ENCODE measurements around the gene RBMS3. TPM values are rescaled to one million over a fixed set of nuclear protein-coding genes. Genes with fewer than 3 reads are reported as not detected.
A peak's percentile ranks its signal among the peaks of the same experiment; 100 is the strongest.

The RBMS3 gene
- total RNA-seq, 4 donors from 2014 or later: 3.8 to 18.7 (median 14.6) TPM

- intact Hi-C loops (cut with DNase I; ENCODE audit: low total_unique reads): no loop called here
- TF ChIP-seq POLR2A (IDR thresholded peaks at IDR 0.05) (no peak), POLR2AphosphoS5 (IDR thresholded peaks at IDR 0.05) (no peak), CTCF (IDR thresholded peaks at IDR 0.05) (no peak)
Measured at GRCh38 chr3:29536016-29536758, 255.3 kb downstream of the RBMS3 start.

GRCh38 chr3:29537889-29538609 is 257.2 kb downstream of the RBMS3 start:
- intact Hi-C loops (cut with DNase I; ENCODE audit: low total_unique reads): no loop called here
- Histone ChIP-seq H3K36me3 (no peaks in the 10 kb centered on the region), H3K27ac (peak overlapping the region in 1 of 4 donors; percentile 20), H3K9me3 (no peaks in the 10 kb centered on the region), H3K27me3 (no peaks in the 10 kb centered on the region), H3K4me3 (no peak overlapping the region), H3K4me1 (peaks cover 0 to 8% (median 5%) of the 10 kb centered on the region in 4 donors)
- TF ChIP-seq CTCF (IDR thresholded peaks at IDR 0.05): no peak
- no peak for TF ChIP-seq POLR2A (IDR thresholded peaks at IDR 0.05)
- TF ChIP-seq EP300 (IDR thresholded peaks at IDR 0.05; ENCODE audit: low read depth): no peak
- TF ChIP-seq POLR2AphosphoS5 (IDR thresholded peaks at IDR 0.05): no peak
- in situ Hi-C loops (cut with MboI; ENCODE audit: low pct_ligation_motif_present in 1 of 4, low pct_unique_long_range_greater_than_20kb in 1 of 4, low sequenced_read_pairs in 3 of 4): no loop called here
- DNase-seq: no peak
- 29 to 40% methylated on average over 5 of the region's 5 CpGs for WGBS, 2 donors (ENCODE audit: low coverage in 1 of 2)

More at GRCh38 chr3:29536016-29536758, 255.3 kb downstream of the RBMS3 start:
- Histone ChIP-seq H3K9me3 (no peaks in the 10 kb centered on the region), H3K4me3 (no peak overlapping the region), H3K27ac (no peak overlapping the region), H3K36me3 (no peaks in the 10 kb centered on the region), H3K4me1 (peaks cover 0 to 9% (median 6%) of the 10 kb centered on the region in 4 donors), H3K27me3 (no peaks in the 10 kb centered on the region)
- WGBS, 2 donors (ENCODE audit: low coverage in 1 of 2): 47 to 66% methylated on average over 3 to 4 of the region's 4 CpGs
- in situ Hi-C loops (cut with MboI; ENCODE audit: low pct_ligation_motif_present in 1 of 4, low pct_unique_long_range_greater_than_20kb in 1 of 4, low sequenced_read_pairs in 3 of 4): no loop called here
- no peak for DNase-seq

GRCh38 chr3:29538610-29538958 is 257.7 kb downstream of the RBMS3 start:
- Histone ChIP-seq H3K27ac (peak overlapping the region in 1 of 4 donors; percentile 20), H3K27me3 (no peaks in the 10 kb centered on the region), H3K4me1 (peaks cover 0 to 8% (median 5%) of the 10 kb centered on the region in 4 donors), H3K4me3 (no peak overlapping the region), H3K36me3 (no peaks in the 10 kb centered on the region), H3K9me3 (no peaks in the 10 kb centered on the region)
- in situ Hi-C loops (cut with MboI; ENCODE audit: low pct_ligation_motif_present in 1 of 4, low pct_unique_long_range_greater_than_20kb in 1 of 4, low sequenced_read_pairs in 3 of 4) (no loop called here), intact Hi-C loops (cut with DNase I; ENCODE audit: low total_unique reads) (no loop called here)
- TF ChIP-seq CTCF (IDR thresholded peaks at IDR 0.05): no peak
- no peak for TF ChIP-seq POLR2AphosphoS5 (IDR thresholded peaks at IDR 0.05)
- TF ChIP-seq POLR2A (IDR thresholded peaks at IDR 0.05): no peak
- TF ChIP-seq EP300 (IDR thresholded peaks at IDR 0.05; ENCODE audit: low read depth): no peak
- DNase-seq: no peak
- 83% methylated on average over 2 of the region's 2 CpGs for WGBS, 2 donors (ENCODE audit: low coverage in 1 of 2)

GRCh38 chr3:29540544-29540943 is 259.7 kb downstream of the RBMS3 start:
- in situ Hi-C loops (cut with MboI; ENCODE audit: low pct_ligation_motif_present in 1 of 4, low pct_unique_long_range_greater_than_20kb in 1 of 4, low sequenced_read_pairs in 3 of 4): no loop called here
- TF ChIP-seq EP300 (IDR thresholded peaks at IDR 0.05; ENCODE audit: low read depth) (no peak), CTCF (IDR thresholded peaks at IDR 0.05) (no peak)
- H3K27me3 ChIP-seq: no peaks in the 10 kb centered on the region
- H3K9me3 ChIP-seq: no peaks in the 10 kb centered on the region
- no peak for DNase-seq
- peaks cover 0 to 12% (median 6%) of the 10 kb centered on the region in 4 donors for H3K4me1 ChIP-seq
- no peak overlapping the region for H3K27ac ChIP-seq
- no peaks in the 10 kb centered on the region for H3K36me3 ChIP-seq
- 91 to 96% methylated on average over 4 to 5 of the region's 5 CpGs for WGBS, 2 donors (ENCODE audit: low coverage in 1 of 2)
- no peak overlapping the region for H3K4me3 ChIP-seq
- intact Hi-C loops (cut with DNase I; ENCODE audit: low total_unique reads): no loop called here
